ENCODE measurements around the gene KLHDC10.
"Not testable (repeated sequence)": the region's sequence is repeated elsewhere in the genome, so short reads cannot be mapped to it uniquely, and the experiment has no call there.

Gene KLHDC10

DNA sequence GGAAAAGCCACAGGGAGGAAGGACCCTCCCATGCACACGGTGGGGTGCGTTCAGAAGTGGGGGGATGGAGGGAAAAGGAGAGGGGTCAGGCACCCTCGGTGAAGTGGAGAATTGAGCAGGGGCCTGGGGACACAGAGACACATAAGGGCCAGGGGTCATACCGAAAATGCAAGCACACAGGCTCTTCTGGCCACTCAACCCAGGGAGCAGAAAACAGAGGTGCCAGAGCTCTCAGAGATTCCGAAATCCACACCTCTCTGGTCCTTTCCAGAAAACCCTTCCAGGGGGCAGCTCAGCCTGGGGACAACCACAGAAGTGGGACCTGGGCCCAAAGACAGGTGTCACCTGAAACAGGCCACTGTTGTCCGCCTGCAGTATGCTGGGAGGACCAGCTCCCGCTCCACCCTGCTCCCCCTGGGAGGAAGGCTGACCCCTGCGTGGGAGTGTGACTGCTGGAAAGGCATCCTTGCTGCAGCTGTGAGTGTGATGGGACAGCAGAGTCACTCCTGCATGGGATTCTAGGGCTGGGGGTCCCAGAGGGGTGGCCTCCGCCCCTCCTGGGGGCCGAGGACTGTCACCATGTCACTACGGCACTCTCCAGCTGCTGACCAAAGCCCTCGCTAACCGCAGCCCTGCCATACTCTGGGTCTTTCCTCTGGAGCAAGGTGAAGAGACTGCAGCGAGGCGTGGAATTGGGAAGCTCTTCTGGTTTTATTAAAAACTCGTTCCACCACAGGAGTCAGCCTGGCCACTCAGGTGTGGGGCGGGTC lies 71.7 kb downstream of the KLHDC10 start:
- Histone ChIP-seq H3K9me3 (ENCODE audit: control insufficient read depth, insufficient read depth, low read length) (no peaks in the 10 kb centered on the region), H3K4me1 (ENCODE audit: control insufficient read depth, insufficient read depth, low read length) (0 out of 2 replicates have a peak, but pooled peaks cover 2% of the 10 kb centered on the region), H3K4me3 (ENCODE audit: low read length) (peak overlapping the region; percentile 4; the same call in 1 of the 2 replicates), H3K27ac (ENCODE audit: low read length) (no peak overlapping the region), H3K27me3 (ENCODE audit: control insufficient read depth, insufficient read depth, low read length) (no peaks in the 10 kb centered on the region; the same call in 1 of the 2 replicates), H3K36me3 (ENCODE audit: control insufficient read depth, insufficient read depth, low read length) (no peaks in the 10 kb centered on the region)
- DNase-seq (ENCODE audit: low read depth, low spot score), result no peak
- no CpG with 5 or more reads among the region's 17 CpGs for WGBS (ENCODE audit: insufficient coverage, insufficient read length)

DNA sequence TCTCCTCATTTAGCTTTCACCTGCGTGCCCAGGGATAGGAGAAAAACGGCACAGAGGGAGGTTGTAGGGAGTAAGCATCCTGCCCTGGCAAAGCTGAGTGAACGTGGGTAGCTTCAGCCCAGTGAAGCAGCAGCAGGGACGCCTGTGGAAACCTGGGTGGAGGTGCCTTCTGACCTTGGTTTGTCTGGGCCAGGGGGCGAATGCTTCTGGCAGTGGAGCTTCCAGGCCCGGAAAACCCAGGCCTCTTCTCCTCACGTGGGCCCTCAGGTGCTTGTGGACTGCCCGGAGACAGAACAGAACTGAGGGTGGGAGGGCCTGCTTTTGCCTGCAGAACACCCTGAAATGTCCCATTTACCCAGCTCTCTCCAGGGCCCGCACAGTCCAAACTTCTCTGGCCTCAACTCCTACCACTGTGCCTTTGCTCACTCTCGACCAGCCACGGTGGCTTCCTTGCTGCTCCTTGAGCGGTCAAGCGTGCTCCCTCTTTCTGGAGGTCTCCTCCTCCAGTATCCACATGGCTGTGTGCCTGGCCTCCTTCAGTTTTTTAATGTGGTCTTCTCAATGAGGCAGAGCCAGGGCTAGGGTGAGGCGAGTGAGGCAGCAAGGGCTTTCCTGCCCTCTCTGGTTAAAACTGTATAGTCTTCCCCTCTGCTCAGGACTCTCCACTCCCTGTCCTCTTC lies 72.5 kb downstream of the KLHDC10 start:
- Histone ChIP-seq H3K4me3 (ENCODE audit: low read length) (no peak overlapping the region), H3K27ac (ENCODE audit: low read length) (no peak overlapping the region), H3K4me1 (ENCODE audit: control insufficient read depth, insufficient read depth, low read length) (0 out of 2 replicates have a peak, but pooled peaks cover 2% of the 10 kb centered on the region), H3K9me3 (ENCODE audit: control insufficient read depth, insufficient read depth, low read length) (no peaks in the 10 kb centered on the region), H3K36me3 (ENCODE audit: control insufficient read depth, insufficient read depth, low read length) (no peaks in the 10 kb centered on the region), H3K27me3 (ENCODE audit: control insufficient read depth, insufficient read depth, low read length) (no peaks in the 10 kb centered on the region; the same call in 1 of the 2 replicates)
- no CpG with 5 or more reads among the region's 14 CpGs for WGBS (ENCODE audit: insufficient coverage, insufficient read length)
- DNase-seq (ENCODE audit: low read depth, low spot score), result no peak

DNA sequence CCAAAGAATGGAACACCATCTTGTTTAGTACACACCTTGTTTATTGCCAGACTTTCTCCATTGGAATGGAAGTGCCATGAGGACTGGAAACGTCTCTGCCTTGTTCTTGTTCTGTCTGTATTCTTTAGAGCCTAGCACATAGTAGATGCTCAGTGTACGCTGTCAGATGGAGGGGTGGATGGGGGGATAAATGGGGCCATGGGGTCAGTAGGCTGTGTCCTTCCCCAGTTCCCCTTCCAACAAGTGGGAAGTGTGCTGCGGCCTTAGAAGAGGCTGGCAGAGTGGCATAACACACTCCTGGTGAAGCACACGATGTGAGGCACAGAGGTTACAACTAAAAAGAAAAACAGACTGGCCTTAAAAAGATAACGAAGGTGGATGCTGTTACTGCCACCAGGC lies 73.0 kb downstream of the KLHDC10 start:
- Histone ChIP-seq H3K4me1 (ENCODE audit: control insufficient read depth, insufficient read depth, low read length) (0 out of 2 replicates have a peak, but pooled peaks cover 2% of the 10 kb centered on the region), H3K4me3 (ENCODE audit: low read length) (no peak overlapping the region), H3K27me3 (ENCODE audit: control insufficient read depth, insufficient read depth, low read length) (no peaks in the 10 kb centered on the region; the same call in 1 of the 2 replicates), H3K27ac (ENCODE audit: low read length) (no peak overlapping the region), H3K36me3 (ENCODE audit: control insufficient read depth, insufficient read depth, low read length) (no peaks in the 10 kb centered on the region), H3K9me3 (ENCODE audit: control insufficient read depth, insufficient read depth, low read length) (no peaks in the 10 kb centered on the region)
- no CpG with 5 or more reads among the region's 5 CpGs for WGBS (ENCODE audit: insufficient coverage, insufficient read length)
- DNase-seq (ENCODE audit: low read depth, low spot score), result no peak

DNA sequence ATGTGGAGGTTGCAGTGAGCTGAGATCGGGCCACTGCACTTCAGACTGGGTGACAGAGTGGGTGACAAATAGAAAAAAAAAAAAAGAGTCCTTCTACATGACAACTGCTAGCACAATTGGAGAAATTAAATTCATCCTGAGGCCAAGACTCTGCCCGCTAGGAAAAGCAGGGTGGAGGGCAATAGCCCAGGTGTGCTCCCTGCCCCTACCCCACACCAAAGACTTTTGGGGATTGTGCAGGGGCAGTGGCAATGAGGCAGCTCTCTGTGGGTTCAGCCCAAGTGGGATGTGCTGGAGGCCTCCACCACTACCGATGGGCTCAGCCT lies 73.6 kb downstream of the KLHDC10 start:
- no peaks in the 10 kb centered on the region for H3K36me3 ChIP-seq (ENCODE audit: control insufficient read depth, insufficient read depth, low read length)
- H3K27me3 ChIP-seq (ENCODE audit: control insufficient read depth, insufficient read depth, low read length), result no peaks in the 10 kb centered on the region; the same call in 1 of the 2 replicates
- WGBS (ENCODE audit: insufficient coverage, insufficient read length), result no CpG with 5 or more reads among the region's 3 CpGs
- no peaks in the 10 kb centered on the region for H3K9me3 ChIP-seq (ENCODE audit: control insufficient read depth, insufficient read depth, low read length)
- H3K4me3 ChIP-seq (ENCODE audit: low read length), result no peak overlapping the region
- H3K27ac ChIP-seq (ENCODE audit: low read length), result no peak overlapping the region
- 0 out of 2 replicates have a peak, but pooled peaks cover 2% of the 10 kb centered on the region for H3K4me1 ChIP-seq (ENCODE audit: control insufficient read depth, insufficient read depth, low read length)
- DNase-seq (ENCODE audit: low read depth, low spot score), result no peak

DNA sequence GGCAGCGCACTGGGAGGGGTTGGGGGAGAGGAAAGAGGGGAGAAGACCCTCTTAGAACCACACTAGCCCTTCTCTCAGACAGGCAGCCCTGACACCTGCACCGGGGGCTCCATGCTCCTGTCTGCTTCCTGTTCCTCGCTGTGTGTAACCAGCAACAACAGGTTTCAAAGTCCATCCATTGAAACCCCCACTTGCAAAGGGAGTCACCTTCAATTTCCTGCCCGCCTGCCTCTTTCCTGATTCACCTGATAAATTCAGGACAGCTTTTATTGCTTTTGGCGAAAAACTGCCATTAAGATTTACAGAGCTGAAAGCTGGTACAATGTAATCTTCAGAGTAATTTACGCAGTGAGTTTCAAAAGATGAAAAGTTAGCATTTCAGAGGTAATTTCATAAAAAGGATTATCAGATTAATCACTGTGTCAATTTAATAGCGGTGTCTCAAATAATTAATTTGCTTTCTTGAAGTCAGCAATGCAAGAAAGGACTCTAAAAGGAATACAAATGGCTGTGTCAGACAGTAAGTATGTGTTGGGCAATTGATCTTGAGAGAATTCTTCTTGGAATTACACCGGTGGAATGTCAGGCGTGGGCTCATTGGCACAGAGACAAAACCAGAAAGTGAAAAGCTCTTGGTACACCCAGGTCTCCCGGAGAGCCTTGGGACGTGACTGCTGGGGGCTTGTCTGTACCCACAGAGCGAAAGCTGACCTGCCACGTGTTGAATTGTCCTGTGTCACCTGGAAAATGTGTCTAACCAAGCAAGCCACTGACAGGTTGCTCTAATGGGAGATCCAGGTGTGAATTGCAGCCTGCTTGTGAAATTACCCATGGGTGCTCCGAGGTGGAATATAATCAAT lies 74.2 kb downstream of the KLHDC10 start:
- DNase-seq (ENCODE audit: low read depth, low spot score), result no peak
- H3K4me3 ChIP-seq (ENCODE audit: low read length), result no peak overlapping the region
- no peaks in the 10 kb centered on the region for H3K36me3 ChIP-seq (ENCODE audit: control insufficient read depth, insufficient read depth, low read length)
- no peak overlapping the region for H3K27ac ChIP-seq (ENCODE audit: low read length)
- H3K4me1 ChIP-seq (ENCODE audit: control insufficient read depth, insufficient read depth, low read length), result 0 out of 2 replicates have a peak, but pooled peaks cover 2% of the 10 kb centered on the region
- WGBS (ENCODE audit: insufficient coverage, insufficient read length), result no CpG with 5 or more reads among the region's 14 CpGs
- no peaks in the 10 kb centered on the region for H3K9me3 ChIP-seq (ENCODE audit: control insufficient read depth, insufficient read depth, low read length)
- no peaks in the 10 kb centered on the region; the same call in 1 of the 2 replicates for H3K27me3 ChIP-seq (ENCODE audit: control insufficient read depth, insufficient read depth, low read length)

DNA sequence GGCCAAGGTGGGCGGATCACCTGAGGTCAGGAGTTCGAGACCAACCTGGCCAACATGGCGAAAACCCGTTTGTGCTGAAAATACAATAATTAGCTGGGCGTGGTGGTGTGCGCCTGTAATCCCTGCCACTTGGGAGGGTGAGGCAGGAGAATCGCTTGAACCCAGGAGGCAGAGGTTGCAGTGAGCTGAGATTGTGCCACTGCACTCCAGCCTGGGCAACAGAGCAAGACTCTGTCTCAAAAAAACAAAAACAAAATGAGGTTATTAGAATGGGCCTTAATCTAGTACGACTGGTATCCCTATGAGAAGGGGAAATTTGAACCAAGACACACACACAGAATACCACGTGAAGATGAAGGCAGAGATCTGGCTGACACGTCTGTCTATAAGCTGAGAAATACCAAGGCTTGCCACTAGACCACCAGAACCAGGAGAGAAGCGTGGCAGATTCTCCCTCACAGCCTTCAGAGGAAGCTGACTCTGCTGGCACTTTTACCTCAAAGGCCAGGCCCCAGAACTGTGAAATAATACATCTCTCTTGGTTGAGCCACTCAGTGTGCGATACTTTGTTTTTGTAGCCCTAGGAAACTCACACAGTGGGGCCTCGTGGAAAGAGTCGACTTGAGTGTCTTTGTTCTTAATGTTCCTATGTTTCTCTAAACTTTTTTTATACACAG lies 75.2 kb downstream of the KLHDC10 start:
- Histone ChIP-seq H3K4me1 (ENCODE audit: control insufficient read depth, insufficient read depth, low read length) (0 out of 2 replicates have a peak, but pooled peaks cover 2% of the 10 kb centered on the region), H3K27ac (ENCODE audit: low read length) (no peak overlapping the region), H3K36me3 (ENCODE audit: control insufficient read depth, insufficient read depth, low read length) (no peaks in the 10 kb centered on the region), H3K9me3 (ENCODE audit: control insufficient read depth, insufficient read depth, low read length) (no peaks in the 10 kb centered on the region), H3K27me3 (ENCODE audit: control insufficient read depth, insufficient read depth, low read length) (no peaks in the 10 kb centered on the region; the same call in 1 of the 2 replicates), H3K4me3 (ENCODE audit: low read length) (no peak overlapping the region)
- WGBS (ENCODE audit: insufficient coverage, insufficient read length), result no CpG with 5 or more reads among the region's 14 CpGs
- DNase-seq (ENCODE audit: low read depth, low spot score), result no peak

DNA sequence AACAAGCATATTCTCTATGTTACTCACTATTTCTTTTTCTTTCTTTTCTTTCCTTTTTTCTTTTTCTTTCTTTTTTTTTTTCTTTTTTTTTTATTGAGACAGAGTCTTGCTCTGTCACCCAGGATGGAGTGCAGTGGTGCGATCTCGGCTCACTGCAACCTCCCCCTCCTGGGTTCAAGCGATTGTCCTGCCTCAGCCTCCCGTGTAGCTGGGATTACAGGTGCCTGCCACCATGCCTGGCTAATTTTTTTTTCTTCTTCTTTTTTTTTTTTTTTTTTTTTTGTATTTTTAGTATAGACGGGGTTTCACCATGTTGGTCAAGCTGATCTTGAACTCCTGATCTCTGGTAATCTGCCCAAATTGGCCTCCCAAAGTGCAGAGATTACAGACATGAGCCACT lies 75.8 kb downstream of the KLHDC10 start:
- H3K4me3 ChIP-seq (ENCODE audit: low read length); H3K9me3 ChIP-seq (ENCODE audit: control insufficient read depth, insufficient read depth, low read length); H3K27ac ChIP-seq (ENCODE audit: low read length); DNase-seq (ENCODE audit: low read depth, low spot score); H3K4me1 ChIP-seq (ENCODE audit: control insufficient read depth, insufficient read depth, low read length); H3K27me3 ChIP-seq (ENCODE audit: control insufficient read depth, insufficient read depth, low read length); H3K36me3 ChIP-seq (ENCODE audit: control insufficient read depth, insufficient read depth, low read length): not testable (repeated sequence)
- no CpG with 5 or more reads among the region's 5 CpGs for WGBS (ENCODE audit: insufficient coverage, insufficient read length)

DNA sequence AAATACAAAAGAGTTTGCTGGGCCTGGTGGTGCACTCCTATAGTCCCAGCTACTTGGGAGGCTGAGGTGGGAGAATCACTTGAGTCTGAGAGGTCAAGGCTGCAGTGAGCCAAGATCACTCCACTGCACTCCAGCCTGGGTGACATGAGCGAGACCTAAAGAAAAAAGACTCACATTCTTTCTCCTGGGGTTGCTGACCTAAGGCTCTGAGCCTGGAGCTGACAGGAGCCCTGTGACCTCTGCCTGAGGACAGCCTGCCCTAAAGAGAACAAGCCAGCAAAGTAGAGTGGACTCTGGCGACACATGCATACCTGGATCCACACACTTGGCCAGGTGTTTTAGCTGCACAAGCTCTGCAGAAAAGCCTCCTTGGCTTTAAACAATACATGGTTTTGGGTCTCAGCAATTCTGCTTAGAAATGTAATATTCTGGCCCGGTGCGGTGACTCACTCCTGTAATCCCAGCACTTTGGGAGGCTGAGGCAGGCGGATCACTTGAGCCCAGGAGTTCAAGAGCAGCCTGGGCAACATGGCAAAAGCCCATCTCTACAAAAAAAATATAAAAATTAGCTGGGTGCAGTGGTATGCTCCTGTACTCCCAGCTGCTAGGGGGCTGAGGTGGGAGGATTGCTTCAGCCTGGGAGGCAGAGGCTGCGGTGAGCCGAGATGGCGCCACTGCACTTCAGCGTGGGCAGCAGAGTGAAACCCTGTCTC lies 76.5 kb downstream of the KLHDC10 start:
- no peak for DNase-seq (ENCODE audit: low read depth, low spot score)
- Histone ChIP-seq H3K27ac (ENCODE audit: low read length) (no peak overlapping the region), H3K9me3 (ENCODE audit: control insufficient read depth, insufficient read depth, low read length) (no peaks in the 10 kb centered on the region), H3K4me3 (ENCODE audit: low read length) (no peak overlapping the region), H3K4me1 (ENCODE audit: control insufficient read depth, insufficient read depth, low read length) (0 out of 2 replicates have a peak, but pooled peaks cover 2% of the 10 kb centered on the region), H3K27me3 (ENCODE audit: control insufficient read depth, insufficient read depth, low read length) (no peaks in the 10 kb centered on the region), H3K36me3 (ENCODE audit: control insufficient read depth, insufficient read depth, low read length) (no peaks in the 10 kb centered on the region)
- no CpG with 5 or more reads among the region's 9 CpGs for WGBS (ENCODE audit: insufficient coverage, insufficient read length)

DNA sequence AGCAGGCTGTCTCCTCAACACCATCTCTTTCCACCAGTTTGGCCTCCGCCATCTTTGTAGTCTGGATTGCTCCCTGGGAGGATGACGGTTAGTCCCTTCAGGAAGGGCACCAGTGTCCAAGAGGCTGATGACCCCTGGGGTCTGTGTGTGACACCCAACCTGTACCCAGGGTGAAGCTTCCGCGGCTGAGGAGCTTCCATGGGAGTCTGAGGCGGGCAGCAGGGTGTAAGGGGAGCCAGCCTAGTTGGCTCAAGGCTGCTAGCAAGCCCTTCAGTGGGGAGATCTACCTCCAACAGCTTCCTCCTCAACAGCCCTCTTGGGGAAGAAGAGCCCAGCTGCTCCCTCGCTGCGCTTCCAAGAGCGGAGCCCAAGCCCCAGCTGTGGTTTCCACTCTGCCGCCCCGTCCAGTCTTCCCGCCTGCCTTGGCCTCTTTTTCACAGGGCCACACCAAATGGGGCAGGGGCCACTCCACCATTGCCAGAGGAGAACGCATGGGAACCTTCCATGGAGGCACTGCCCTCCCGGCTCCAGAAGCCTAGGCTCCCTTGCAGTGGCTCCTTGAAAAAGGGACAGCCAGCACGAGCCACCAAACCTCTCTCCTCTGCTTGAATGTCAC lies 77.5 kb downstream of the KLHDC10 start:
- Histone ChIP-seq H3K27ac (ENCODE audit: low read length) (no peak overlapping the region), H3K36me3 (ENCODE audit: control insufficient read depth, insufficient read depth, low read length) (no peaks in the 10 kb centered on the region), H3K4me3 (ENCODE audit: low read length) (no peak overlapping the region), H3K27me3 (ENCODE audit: control insufficient read depth, insufficient read depth, low read length) (no peaks in the 10 kb centered on the region), H3K9me3 (ENCODE audit: control insufficient read depth, insufficient read depth, low read length) (no peaks in the 10 kb centered on the region), H3K4me1 (ENCODE audit: control insufficient read depth, insufficient read depth, low read length) (no peaks in the 10 kb centered on the region)
- DNase-seq (ENCODE audit: low read depth, low spot score), result no peak
- no CpG with 5 or more reads among the region's 14 CpGs for WGBS (ENCODE audit: insufficient coverage, insufficient read length)

Data from iPS DF 6.9 (cell line).